Mononuclear cell (primary cell): ENCODE data around the gene CARD8. TPM values are rescaled to one million over a fixed set of nuclear protein-coding genes. Genes with fewer than 3 reads are reported as not detected.
"Not testable (repeated sequence)": the region's sequence is repeated elsewhere in the genome, so short reads cannot be mapped to it uniquely, and the experiment has no call there.

Source experiments
- H3K27me3 ChIP-seq: 2 replicates; pipeline ENCODE4 v1.6.0; 2011; ENCODE audit warnings: low read length, control low read depth; ENCODE audit not compliant: insufficient read depth
- H3K4me1 ChIP-seq: 2 replicates; pipeline ENCODE4 v1.5.1; 2011; ENCODE audit warnings: mild to moderate bottlenecking, low read length, control low read depth; ENCODE audit not compliant: insufficient read depth
- H3K4me3 ChIP-seq: 2 replicates; pipeline ENCODE4 v1.5.1; 2011; ENCODE audit warnings: mild to moderate bottlenecking, low read length, moderate library complexity
- H3K9me3 ChIP-seq: 2 replicates; pipeline ENCODE4 v1.5.1; 2011; ENCODE audit warnings: low read depth, mild to moderate bottlenecking, control low read depth, low read length
- total RNA-seq: library from RNA; depleted of rRNA; stranded (reverse); fragments of >200 nt; gene quantifications from one replicate; pipeline ENCODE4 v1.2.3, GENCODE V29; 2012

CARD8 gene
- total RNA-seq, result 46.0 TPM

- Histone ChIP-seq H3K4me1 (peaks cover 65% of the 10 kb centered on the region), H3K4me3 (peak within 1 kb of the TSS; percentile 78), H3K27me3 (no peaks in the 10 kb centered on the region), H3K9me3 (no peaks in the 10 kb centered on the region)
These were observed at the start of gene CARD8 for GRCh38 chr19:48255376-48256303. CARD8 (minus strand) TSS chr19:48255912; CDS start chr19:48241020, 14,892 bp downstream.

- Histone ChIP-seq H3K4me3 (no peak overlapping the region), H3K4me1 (no peaks in the 10 kb centered on the region), H3K27me3 (no peaks in the 10 kb centered on the region), H3K9me3 (no peaks in the 10 kb centered on the region)
These were observed 48.2 kb upstream of the CARD8 start for GRCh38 chr19:48303866-48304265.

GRCh38 chr19:48303367-48303766 is 47.7 kb upstream of the CARD8 start:
- no peaks in the 10 kb centered on the region for H3K4me1 ChIP-seq
- H3K9me3 ChIP-seq, result no peaks in the 10 kb centered on the region
- H3K27me3 ChIP-seq, result no peaks in the 10 kb centered on the region
- no peak overlapping the region for H3K4me3 ChIP-seq

- Histone ChIP-seq H3K9me3 (no peaks in the 10 kb centered on the region), H3K4me3 (no peak overlapping the region), H3K27me3 (no peaks in the 10 kb centered on the region), H3K4me1 (no peaks in the 10 kb centered on the region)
These were observed 46.9 kb upstream of the CARD8 start for GRCh38 chr19:48302600-48302959.

- Histone ChIP-seq H3K9me3 (no peaks in the 10 kb centered on the region), H3K27me3 (no peaks in the 10 kb centered on the region), H3K4me1 (no peaks in the 10 kb centered on the region)
These were observed 46.3 kb upstream of the CARD8 start for GRCh38 chr19:48301886-48302599.

GRCh38 chr19:48297975-48298374 is 42.3 kb upstream of the CARD8 start:
- no peaks in the 10 kb centered on the region for H3K27me3 ChIP-seq
- no peak overlapping the region for H3K4me3 ChIP-seq
- no peaks in the 10 kb centered on the region for H3K9me3 ChIP-seq
- H3K4me1 ChIP-seq, result no peaks in the 10 kb centered on the region

More at GRCh38 chr19:48301886-48302599, 46.3 kb upstream of the CARD8 start:
- no peak overlapping the region for H3K4me3 ChIP-seq

GRCh38 chr19:48296963-48297734 is 41.4 kb upstream of the CARD8 start:
- H3K9me3 ChIP-seq, result no peaks in the 10 kb centered on the region
- H3K4me1 ChIP-seq, result no peaks in the 10 kb centered on the region
- H3K27me3 ChIP-seq, result no peaks in the 10 kb centered on the region
- H3K4me3 ChIP-seq, result no peak overlapping the region

GRCh38 chr19:48295458-48295857 is 39.7 kb upstream of the CARD8 start:
- Histone ChIP-seq H3K4me1 (peaks cover 10% of the 10 kb centered on the region), H3K4me3 (no peak overlapping the region), H3K27me3 (no peaks in the 10 kb centered on the region), H3K9me3 (no peaks in the 10 kb centered on the region)

- Histone ChIP-seq H3K4me1 (peaks cover 10% of the 10 kb centered on the region), H3K4me3 (no peak overlapping the region), H3K9me3 (no peaks in the 10 kb centered on the region), H3K27me3 (no peaks in the 10 kb centered on the region)
These were observed 37.1 kb upstream of the CARD8 start for GRCh38 chr19:48292798-48293197.

- H3K9me3 ChIP-seq, H3K4me3 ChIP-seq, H3K27me3 ChIP-seq, H3K4me1 ChIP-seq: not testable (repeated sequence)
These were observed 35.7 kb upstream of the CARD8 start for GRCh38 chr19:48291489-48291815.

GRCh38 chr19:48290771-48291488 is 35.2 kb upstream of the CARD8 start:
- Histone ChIP-seq H3K4me3 (peak overlapping the region; percentile 28), H3K4me1 (peaks cover 10% of the 10 kb centered on the region), H3K9me3 (no peaks in the 10 kb centered on the region), H3K27me3 (no peaks in the 10 kb centered on the region)

GRCh38 chr19:48290401-48290770 is 34.7 kb upstream of the CARD8 start:
- Histone ChIP-seq H3K27me3 (no peaks in the 10 kb centered on the region), H3K4me3 (no peak overlapping the region), H3K9me3 (no peaks in the 10 kb centered on the region), H3K4me1 (peaks cover 10% of the 10 kb centered on the region)

GRCh38 chr19:48287748-48288147 is 32.0 kb upstream of the CARD8 start:
- H3K9me3 ChIP-seq, result no peaks in the 10 kb centered on the region
- H3K27me3 ChIP-seq, result no peaks in the 10 kb centered on the region
- H3K4me3 ChIP-seq, result no peak overlapping the region
- peaks cover 10% of the 10 kb centered on the region for H3K4me1 ChIP-seq

GRCh38 chr19:48284896-48285295 is 29.2 kb upstream of the CARD8 start:
- Histone ChIP-seq H3K27me3 (no peaks in the 10 kb centered on the region), H3K4me1 (no peaks in the 10 kb centered on the region), H3K9me3 (no peaks in the 10 kb centered on the region), H3K4me3 (no peak overlapping the region)
